Astrocyte of the spinal cord (primary cell): ENCODE data around the gene SRGAP3.
"Not testable (repeated sequence)": the region's sequence is repeated elsewhere in the genome, so short reads cannot be mapped to it uniquely, and the experiment has no call there.

ENCODE experiments used
- DNase-seq: peaks from one replicate; pipeline ENCODE4 v3.0.0; 2011; ENCODE audit warnings: low read depth, low spot score
- H3K4me3 ChIP-seq: 2 replicates; pipeline ENCODE4 v1.5.1; 2011; ENCODE audit warnings: low read depth, mild to moderate bottlenecking, low read length, moderate library complexity
- CTCF ChIP-seq: IDR thresholded peaks from 2 replicates; pipeline ENCODE4 v1.5.1; 2012; ENCODE audit warnings: low read depth, mild to moderate bottlenecking, low read length, inconsistent platforms
- in situ Hi-C: cut with HindIII; loops from 2 replicates; pipeline ENCODE4 v1.10.0; 2017; ENCODE audit warnings: low sequenced_read_pairs

The SRGAP3 gene

GRCh38 chr3:9249273-9250192 is at the start of gene SRGAP3:
TSS of gene SRGAP3 (minus strand) at chr3:9249646. CDS start at chr3:9248951, 695 bp downstream.
- peak within 1 kb of the TSS; percentile 43 for H3K4me3 ChIP-seq
- in situ Hi-C loops: no loop called here
- peak; percentile 30 for TF ChIP-seq CTCF
- DNase-seq: peak; percentile 91

GRCh38 chr3:9298236-9298635 is 48.8 kb upstream of the SRGAP3 start:
- TF ChIP-seq CTCF: no peak
- DNase-seq: no peak
- H3K4me3 ChIP-seq: no peak overlapping the region
- in situ Hi-C loops: no loop called here

- in situ Hi-C loops: no loop called here
- DNase-seq: no peak
- H3K4me3 ChIP-seq: no peak overlapping the region
- TF ChIP-seq CTCF: no peak
These were observed 46.8 kb upstream of the SRGAP3 start for GRCh38 chr3:9296241-9296640.

- no peak for DNase-seq
- TF ChIP-seq CTCF: no peak
- H3K4me3 ChIP-seq: no peak overlapping the region
- in situ Hi-C loops: no loop called here
These were observed 45.6 kb upstream of the SRGAP3 start for GRCh38 chr3:9295007-9295406.

GRCh38 chr3:9293953-9294352 is 44.5 kb upstream of the SRGAP3 start:
- H3K4me3 ChIP-seq, DNase-seq, in situ Hi-C loops: not testable (repeated sequence)

GRCh38 chr3:9293076-9293475 is 43.6 kb upstream of the SRGAP3 start:
- in situ Hi-C loops: no loop called here
- no peak for DNase-seq
- TF ChIP-seq CTCF: no peak
- H3K4me3 ChIP-seq: no peak overlapping the region

- no peak for DNase-seq
- no peak for TF ChIP-seq CTCF
- H3K4me3 ChIP-seq: no peak overlapping the region
- in situ Hi-C loops: no loop called here
These were observed 43.1 kb upstream of the SRGAP3 start for GRCh38 chr3:9292516-9292915.
